Measurements from ENCODE around the gene GNAQ.

GRCh38 chr9:77725820-77726219, 305.8 kb downstream of the GNAQ start:
- TF ChIP-seq JUND (IDR thresholded peaks at IDR 0.05), result no peak
- TF ChIP-seq CTCF (IDR thresholded peaks at IDR 0.05 in 2 of 3, conservative IDR thresholded peaks at IDR 0.05 in 1 of 3; ENCODE audit: borderline replicate concordance in 1 of 3, insufficient read depth in 1 of 3, low read depth in 2 of 3, low read length in 2 of 3), result no peak
- TF ChIP-seq EZH2 (IDR thresholded peaks at IDR 0.05), result no peak
- TF ChIP-seq MAX (IDR thresholded peaks at IDR 0.05), result no peak
- no peak for TF ChIP-seq SP1 (IDR thresholded peaks at IDR 0.05; ENCODE audit: low read depth)
- TF ChIP-seq POLR2AphosphoS5 (IDR thresholded peaks at IDR 0.05; ENCODE audit: low read depth, low read length), result no peak
- TF ChIP-seq YY1 (IDR thresholded peaks at IDR 0.05; ENCODE audit: extremely low read depth, insufficient replicate concordance, low read depth, low read length), result no peak
- TF ChIP-seq SIN3A (IDR thresholded peaks at IDR 0.05; ENCODE audit: low read depth), result no peak
- TF ChIP-seq ZBTB33 (IDR thresholded peaks at IDR 0.05; ENCODE audit: extremely low read depth, insufficient replicate concordance, low read length), result no peak
